Osteocyte (in vitro differentiated cells): ENCODE measurements around the gene MAP3K2. TPM values are rescaled to one million over a fixed set of nuclear protein-coding genes. Genes with fewer than 3 reads are reported as not detected.

Experiments
- DNase-seq: peaks from one replicate; pipeline ENCODE4 v3.0.0; 2021; ENCODE audit warnings: mixed read lengths; ENCODE audit not compliant: unreplicated experiment; ENCODE audit errors: extremely low spot score
- H3K27ac Mint-ChIP-seq: one replicate; pipeline ENCODE4 v1.8.0; 2021; ENCODE audit warnings: mild to moderate bottlenecking, mixed read lengths; ENCODE audit not compliant: unreplicated experiment
- H3K27me3 Mint-ChIP-seq: one replicate; pipeline ENCODE4 v1.8.0; 2021; ENCODE audit warnings: mixed read lengths; ENCODE audit not compliant: unreplicated experiment
- H3K36me3 Mint-ChIP-seq: one replicate; pipeline ENCODE4 v1.8.0; 2021; ENCODE audit warnings: mixed read lengths; ENCODE audit not compliant: unreplicated experiment
- H3K4me1 Mint-ChIP-seq: one replicate; pipeline ENCODE4 v1.8.0; 2021; ENCODE audit warnings: mixed read lengths; ENCODE audit not compliant: unreplicated experiment
- H3K4me3 Mint-ChIP-seq: one replicate; pipeline ENCODE4 v1.8.0; 2021; ENCODE audit warnings: mild to moderate bottlenecking, moderate library complexity, mixed read lengths; ENCODE audit not compliant: unreplicated experiment
- H3K9me3 Mint-ChIP-seq: one replicate; pipeline ENCODE4 v1.8.0; 2021; ENCODE audit warnings: mixed read lengths; ENCODE audit not compliant: unreplicated experiment
- CTCF ChIP-seq: fragments of 200-600 bp; sonication (generic); IDR thresholded peaks from 2 replicates; pipeline ENCODE4 v1.5.0; 2021; ENCODE audit warnings: antibody characterized with exemption, mild to moderate bottlenecking, moderate library complexity
- total RNA-seq: library from RNA; stranded (reverse); gene quantifications from 2 replicates; pipeline ENCODE4 v1.2.1, GENCODE V29; 2021

MAP3K2 gene
- total RNA-seq, 1 donor from 2014 or later, result 60.9 TPM

DNA sequence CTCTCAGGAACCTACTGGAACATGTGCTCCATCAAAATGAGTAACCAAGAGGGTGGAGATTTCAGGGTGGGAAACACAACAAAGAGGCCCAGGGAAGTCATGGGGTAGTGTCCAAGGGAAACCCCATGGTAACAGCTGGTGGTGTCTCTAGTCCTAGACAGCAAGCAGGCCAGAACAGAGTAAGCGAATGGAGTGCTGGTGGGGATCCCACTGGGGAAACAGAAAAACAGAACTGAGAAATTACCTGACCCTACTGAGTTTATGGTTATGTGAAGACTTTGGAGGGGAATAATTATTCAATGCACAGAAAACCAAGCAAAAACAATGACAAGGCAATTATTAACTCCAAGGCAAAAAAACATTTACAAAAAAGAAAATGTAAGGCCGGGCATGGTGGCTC lies 110.7 kb downstream of the MAP3K2 start:
- H3K36me3 Mint-ChIP-seq, result peaks cover 64% of the 10 kb centered on the region
- TF ChIP-seq CTCF, result no peak
- H3K27me3 Mint-ChIP-seq, result no peaks in the 10 kb centered on the region
- no peak overlapping the region for H3K4me3 Mint-ChIP-seq
- peak; percentile 11 for DNase-seq
- H3K4me1 Mint-ChIP-seq, result no peaks in the 10 kb centered on the region
- no peaks in the 10 kb centered on the region for H3K9me3 Mint-ChIP-seq
- no peak overlapping the region for H3K27ac Mint-ChIP-seq

- peaks cover 63% of the 10 kb centered on the region for H3K36me3 Mint-ChIP-seq
- H3K27me3 Mint-ChIP-seq, result no peaks in the 10 kb centered on the region
- TF ChIP-seq CTCF, result no peak
- H3K4me3 Mint-ChIP-seq, result no peak overlapping the region
- peak; percentile 63 for DNase-seq
- H3K4me1 Mint-ChIP-seq, result no peaks in the 10 kb centered on the region
- no peak overlapping the region for H3K27ac Mint-ChIP-seq
- H3K9me3 Mint-ChIP-seq, result no peaks in the 10 kb centered on the region
Observed at GRCh38 chr2:127275789-127276188, 112.0 kb downstream of the MAP3K2 start.

GRCh38 chr2:127275356-127275755 lies 112.4 kb downstream of the MAP3K2 start:
- no peak for TF ChIP-seq CTCF
- Mint-ChIP-seq H3K27me3 (no peaks in the 10 kb centered on the region), H3K4me3 (no peak overlapping the region), H3K4me1 (no peaks in the 10 kb centered on the region), H3K27ac (no peak overlapping the region), H3K9me3 (no peaks in the 10 kb centered on the region), H3K36me3 (peaks cover 66% of the 10 kb centered on the region)
- peak; percentile 68 for DNase-seq

- no peak for DNase-seq
- H3K36me3 Mint-ChIP-seq, result peaks cover 64% of the 10 kb centered on the region
- TF ChIP-seq CTCF, result no peak
Observed at GRCh38 chr2:127270663-127271062, 117.1 kb downstream of the MAP3K2 start.

DNA sequence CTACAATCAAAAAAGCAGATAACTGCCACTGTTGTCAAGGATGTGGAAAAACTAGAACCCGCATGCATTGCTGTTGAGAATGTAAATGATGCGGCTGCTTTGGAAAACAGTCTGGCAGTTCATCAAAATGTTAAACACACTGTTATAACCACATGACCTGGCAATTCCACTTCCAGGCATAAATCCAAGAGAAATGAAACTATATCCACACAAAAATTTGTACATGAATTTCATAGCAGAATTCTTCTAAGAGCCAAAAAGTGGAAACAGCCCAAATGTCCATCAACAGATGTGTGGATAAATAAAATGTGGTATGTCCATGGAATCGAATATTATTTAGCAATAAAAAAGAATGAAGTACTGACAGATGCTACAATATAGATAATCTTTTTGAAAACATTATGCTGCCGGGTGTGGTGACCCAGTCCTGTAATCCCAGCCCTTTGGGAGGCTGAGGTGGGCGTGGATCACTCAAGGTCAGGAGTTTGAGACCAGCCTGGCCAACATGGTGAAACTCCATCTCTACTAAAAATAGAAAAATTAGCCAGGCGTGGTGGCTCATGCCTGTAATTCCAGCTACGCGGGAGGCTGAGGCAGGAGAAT lies 125.9 kb downstream of the MAP3K2 start:
- peaks cover 65% of the 10 kb centered on the region for H3K36me3 Mint-ChIP-seq
- DNase-seq, result no peak
- H3K27ac Mint-ChIP-seq, result no peak overlapping the region

More at GRCh38 chr2:127270663-127271062, 117.1 kb downstream of the MAP3K2 start:
- H3K27ac Mint-ChIP-seq, result no peak overlapping the region
- no peaks in the 10 kb centered on the region for H3K27me3 Mint-ChIP-seq
- no peaks in the 10 kb centered on the region for H3K9me3 Mint-ChIP-seq
- no peaks in the 10 kb centered on the region for H3K4me1 Mint-ChIP-seq
- H3K4me3 Mint-ChIP-seq, result no peak overlapping the region

More for the DNA sequence above, 125.9 kb downstream of the MAP3K2 start:
- no peak for TF ChIP-seq CTCF
- peaks cover 6% of the 10 kb centered on the region for H3K4me1 Mint-ChIP-seq
- H3K4me3 Mint-ChIP-seq, result no peak overlapping the region
- H3K9me3 Mint-ChIP-seq, result peaks cover 3% of the 10 kb centered on the region
- no peaks in the 10 kb centered on the region for H3K27me3 Mint-ChIP-seq
